Measurements from ENCODE around the gene TRIP6.
A peak's percentile ranks its signal among the peaks of the same experiment; 100 is the strongest.

TRIP6 gene

GRCh38 chr7:100885440-100886141 lies 18.4 kb downstream of the TRIP6 start:
- no peak overlapping the region for H3K4me3 ChIP-seq (ENCODE audit: low read depth, low read length)
- TF ChIP-seq, protein P1, sequence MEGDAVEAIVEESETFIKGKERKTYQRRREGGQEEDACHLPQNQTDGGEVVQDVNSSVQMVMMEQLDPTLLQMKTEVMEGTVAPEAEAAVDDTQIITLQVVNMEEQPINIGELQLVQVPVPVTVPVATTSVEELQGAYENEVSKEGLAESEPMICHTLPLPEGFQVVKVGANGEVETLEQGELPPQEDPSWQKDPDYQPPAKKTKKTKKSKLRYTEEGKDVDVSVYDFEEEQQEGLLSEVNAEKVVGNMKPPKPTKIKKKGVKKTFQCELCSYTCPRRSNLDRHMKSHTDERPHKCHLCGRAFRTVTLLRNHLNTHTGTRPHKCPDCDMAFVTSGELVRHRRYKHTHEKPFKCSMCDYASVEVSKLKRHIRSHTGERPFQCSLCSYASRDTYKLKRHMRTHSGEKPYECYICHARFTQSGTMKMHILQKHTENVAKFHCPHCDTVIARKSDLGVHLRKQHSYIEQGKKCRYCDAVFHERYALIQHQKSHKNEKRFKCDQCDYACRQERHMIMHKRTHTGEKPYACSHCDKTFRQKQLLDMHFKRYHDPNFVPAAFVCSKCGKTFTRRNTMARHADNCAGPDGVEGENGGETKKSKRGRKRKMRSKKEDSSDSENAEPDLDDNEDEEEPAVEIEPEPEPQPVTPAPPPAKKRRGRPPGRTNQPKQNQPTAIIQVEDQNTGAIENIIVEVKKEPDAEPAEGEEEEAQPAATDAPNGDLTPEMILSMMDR (IDR thresholded peaks at IDR 0.05; ENCODE audit: low read depth, low read length): no peak

DNA sequence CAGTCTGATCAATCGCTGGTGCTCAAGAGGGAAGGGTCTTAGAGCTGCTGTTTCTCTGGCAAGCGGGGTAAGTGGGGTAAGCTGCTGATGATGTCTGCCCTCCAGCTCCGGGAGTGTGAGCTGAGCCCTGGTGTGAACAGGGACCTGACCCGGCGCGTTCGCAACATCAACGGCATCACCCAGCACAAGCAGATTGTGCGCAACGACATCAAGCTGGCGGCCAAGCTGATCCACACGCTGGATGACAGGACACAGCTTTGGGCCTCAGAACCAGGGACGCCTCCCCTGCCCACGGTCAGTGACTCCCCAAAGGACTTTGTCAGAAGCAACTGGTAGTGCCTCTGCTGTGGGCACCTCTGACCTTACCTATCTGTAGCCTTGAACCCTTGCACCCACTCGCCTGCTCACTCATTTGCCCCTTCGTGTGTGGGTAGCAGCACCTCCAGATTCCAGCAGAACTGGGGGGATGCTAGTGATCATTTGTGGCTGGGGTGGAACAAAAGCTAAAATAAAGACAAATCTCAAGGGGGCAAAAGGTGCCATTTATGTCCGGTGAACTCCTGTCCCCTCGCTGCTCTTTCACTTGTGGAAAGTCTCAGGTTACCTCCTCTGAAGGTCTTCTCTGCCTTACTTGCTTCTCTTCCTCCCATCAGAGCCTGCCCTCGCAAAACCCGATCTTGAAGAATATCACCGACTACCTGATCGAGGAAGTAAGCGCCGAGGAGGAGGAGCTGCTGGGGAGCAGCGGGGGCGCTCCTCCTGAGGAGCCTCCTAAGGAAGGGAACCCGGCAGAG lies 19.2 kb downstream of the TRIP6 start:
- no peak overlapping the region for H3K4me3 ChIP-seq (ENCODE audit: low read depth, low read length)
- TF ChIP-seq, protein P1 (IDR thresholded peaks at IDR 0.05; ENCODE audit: low read depth, low read length): no peak

DNA sequence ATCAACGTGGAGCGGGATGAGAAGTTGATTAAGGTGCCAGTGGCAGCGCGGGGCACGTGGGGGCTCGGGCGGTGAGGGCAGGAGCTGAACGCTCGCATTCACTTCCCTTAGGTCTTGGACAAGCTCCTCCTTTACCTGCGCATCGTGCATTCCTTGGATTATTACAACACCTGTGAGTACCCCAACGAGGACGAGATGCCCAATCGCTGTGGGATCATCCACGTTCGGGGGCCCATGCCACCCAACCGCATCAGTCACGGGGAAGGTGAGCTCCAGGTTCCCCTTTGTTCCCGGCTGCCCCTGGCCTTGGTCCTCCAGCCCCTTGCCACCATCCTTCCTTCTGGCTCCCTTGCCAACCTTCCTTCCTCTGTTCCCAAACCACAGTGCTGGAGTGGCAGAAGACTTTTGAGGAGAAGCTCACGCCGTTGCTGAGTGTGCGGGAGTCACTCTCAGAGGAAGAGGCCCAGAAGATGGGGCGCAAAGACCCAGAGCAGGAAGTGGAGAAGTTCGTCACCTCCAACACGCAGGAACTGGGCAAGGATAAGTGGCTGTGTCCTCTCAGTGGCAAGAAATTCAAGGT lies 19.8 kb downstream of the TRIP6 start:
- TF ChIP-seq, protein P1 (IDR thresholded peaks at IDR 0.05; ENCODE audit: low read depth, low read length): no peak
- H3K4me3 ChIP-seq (ENCODE audit: low read depth, low read length): no peak overlapping the region

- TF ChIP-seq, protein P1 (IDR thresholded peaks at IDR 0.05; ENCODE audit: low read depth, low read length): no peak
- no peak overlapping the region for H3K4me3 ChIP-seq (ENCODE audit: low read depth, low read length)
Observed at GRCh38 chr7:100887516-100888290, 20.5 kb downstream of the TRIP6 start.

DNA sequence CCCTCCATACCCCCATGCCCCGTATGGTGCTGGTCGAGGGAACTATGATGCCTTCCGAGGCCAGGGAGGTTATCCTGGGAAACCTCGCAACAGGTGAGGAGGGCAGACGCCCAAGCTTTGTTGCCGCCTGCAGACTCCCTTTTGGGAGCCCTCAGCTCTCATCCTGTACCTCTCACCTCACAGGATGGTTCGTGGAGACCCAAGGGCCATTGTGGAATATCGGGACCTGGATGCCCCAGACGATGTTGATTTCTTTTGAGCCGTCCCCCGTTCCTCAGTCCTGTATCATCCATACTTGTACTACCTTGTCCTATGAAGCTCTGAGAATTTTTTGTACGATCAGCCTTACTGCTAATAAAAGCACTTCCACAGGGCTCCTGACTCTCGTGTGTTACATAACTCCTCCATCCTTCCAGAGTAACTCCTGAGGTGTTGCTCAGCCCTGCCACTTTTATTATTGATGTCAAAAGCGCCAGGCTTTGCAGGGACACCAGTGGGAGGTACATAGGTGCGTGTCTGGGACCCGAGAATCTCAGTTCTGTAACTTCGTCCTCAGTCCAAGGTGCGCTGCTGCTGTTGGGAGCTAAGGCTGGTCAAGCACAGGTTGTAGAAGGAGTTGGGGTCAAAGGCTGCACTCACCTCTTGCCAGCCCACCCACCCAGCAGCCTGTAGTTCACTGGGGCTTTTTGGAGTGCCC lies 21.3 kb downstream of the TRIP6 start:
- H3K4me3 ChIP-seq (ENCODE audit: low read depth, low read length): peak overlapping the region; percentile 67
- TF ChIP-seq, protein P1 (IDR thresholded peaks at IDR 0.05; ENCODE audit: low read depth, low read length): no peak

DNA sequence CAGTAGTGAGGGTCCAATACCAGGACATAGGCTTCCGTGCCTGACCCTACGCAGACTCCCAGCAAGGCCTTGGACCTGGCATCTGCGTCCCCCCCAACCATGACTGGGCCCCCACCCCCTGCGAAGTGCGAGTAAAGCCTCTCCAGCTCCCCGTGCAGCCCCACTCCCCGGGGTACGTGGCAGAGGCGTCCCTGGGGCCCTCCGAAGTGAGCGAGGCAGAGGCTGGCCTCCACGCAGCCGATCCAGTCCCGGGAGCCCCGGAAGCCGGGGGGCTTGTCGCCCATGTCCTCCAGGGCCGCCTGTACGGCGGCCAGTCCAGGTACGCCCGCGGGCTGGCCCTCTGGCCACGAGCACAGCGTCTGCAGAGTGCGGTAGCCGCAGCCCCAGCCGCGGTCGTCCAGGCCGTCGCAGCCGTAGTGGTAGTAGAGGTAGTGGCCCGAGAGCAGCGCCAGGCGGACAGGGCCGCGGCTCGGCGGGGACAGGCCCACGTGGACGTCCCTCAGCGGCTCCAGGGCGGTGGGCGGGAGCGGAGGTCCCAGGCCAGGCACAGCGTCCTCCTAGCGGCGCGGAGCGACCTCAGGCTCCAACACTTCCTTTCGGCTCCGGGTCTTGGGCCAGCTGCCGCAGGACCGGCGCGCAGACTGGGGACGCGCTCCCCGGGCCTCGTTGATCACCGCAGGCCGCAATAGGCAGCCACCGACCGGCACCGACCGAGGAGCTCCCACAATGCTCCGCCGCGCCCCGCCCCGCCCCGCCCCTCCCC lies 22.0 kb downstream of the TRIP6 start, which contains the start of gene UFSP1:
TSS of gene UFSP1 (minus strand) at position 728 of the 763 bp plus-strand sequence. CDS start at position 284, 444 bp downstream.
- peak within 1 kb of the TSS; percentile 67 for H3K4me3 ChIP-seq (ENCODE audit: low read depth, low read length)
- TF ChIP-seq, protein P1 (IDR thresholded peaks at IDR 0.05; ENCODE audit: low read depth, low read length): no peak
